Stimulated activated CD4-positive, alpha-beta T cell treated with anti-CD3 and anti-CD28 coated beads, Interleukin-15, amount 100 ng/mL, for 24 hours (primary cell): ENCODE measurements around the gene CAPZB.

ENCODE experiments used
- DNase-seq: peaks from one replicate; pipeline ENCODE4 v3.0.0-alpha.2; 2020

CAPZB gene

GRCh38 chr1:19404748-19405147, 80.6 kb downstream of the CAPZB start:
- DNase-seq, result no peak

GRCh38 chr1:19403256-19403655, 82.1 kb downstream of the CAPZB start:
- no peak for DNase-seq

DNA sequence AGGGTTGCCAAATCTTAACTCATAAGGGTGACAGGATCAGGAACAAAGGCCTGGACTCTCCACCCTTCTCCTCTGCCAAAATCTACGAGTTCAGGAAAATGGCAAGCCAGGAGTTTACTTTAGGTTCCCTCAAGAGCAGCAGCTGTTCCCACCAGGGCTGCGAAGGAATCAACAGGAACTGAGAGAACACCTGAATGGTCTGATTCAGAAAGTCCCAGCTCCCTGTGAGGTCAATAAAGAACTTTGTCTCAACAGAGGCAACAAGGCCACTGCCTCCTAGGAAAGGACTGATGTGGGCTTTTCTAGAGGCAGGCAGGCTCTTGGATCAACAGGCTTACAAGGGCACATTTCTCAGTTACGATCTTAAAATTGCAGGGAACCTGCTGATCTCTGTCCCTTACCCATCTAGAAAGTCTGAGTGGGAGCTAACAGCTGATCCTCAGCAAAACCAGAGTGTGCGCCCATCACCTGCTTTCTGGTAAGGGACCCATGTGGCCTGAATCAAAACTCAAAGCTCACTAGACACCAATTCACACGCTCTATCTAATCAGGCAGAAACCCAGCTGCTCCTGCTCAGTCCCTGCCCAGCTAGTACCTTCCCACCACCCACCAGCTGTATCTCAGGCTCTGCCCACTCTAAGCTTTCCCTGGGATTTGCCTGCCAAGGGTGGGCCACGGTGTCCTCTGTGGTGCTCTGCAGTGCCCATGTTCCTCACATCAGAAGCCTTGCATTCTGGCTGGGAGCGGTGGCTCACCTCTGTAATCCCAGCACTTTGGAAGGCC, 83.1 kb downstream of the CAPZB start:
- no peak for DNase-seq

DNA sequence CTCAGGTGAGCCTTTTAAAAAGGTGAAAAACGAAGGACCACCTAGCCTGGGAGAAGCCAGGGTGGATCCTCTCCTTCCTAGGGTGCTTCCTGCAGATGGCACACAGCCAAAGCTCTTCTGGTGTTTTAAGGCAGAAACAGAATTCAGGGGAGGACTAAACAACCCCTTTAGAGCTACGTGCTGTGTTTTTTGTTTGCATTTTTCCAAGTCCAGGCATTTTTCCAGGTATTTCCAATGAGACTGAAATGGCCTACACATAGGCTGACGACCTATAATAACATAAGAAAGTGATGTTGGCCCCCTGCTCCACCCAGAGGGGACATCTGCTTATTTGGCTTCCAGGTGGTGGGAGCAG, 83.8 kb downstream of the CAPZB start:
- DNase-seq, result no peak

DNA sequence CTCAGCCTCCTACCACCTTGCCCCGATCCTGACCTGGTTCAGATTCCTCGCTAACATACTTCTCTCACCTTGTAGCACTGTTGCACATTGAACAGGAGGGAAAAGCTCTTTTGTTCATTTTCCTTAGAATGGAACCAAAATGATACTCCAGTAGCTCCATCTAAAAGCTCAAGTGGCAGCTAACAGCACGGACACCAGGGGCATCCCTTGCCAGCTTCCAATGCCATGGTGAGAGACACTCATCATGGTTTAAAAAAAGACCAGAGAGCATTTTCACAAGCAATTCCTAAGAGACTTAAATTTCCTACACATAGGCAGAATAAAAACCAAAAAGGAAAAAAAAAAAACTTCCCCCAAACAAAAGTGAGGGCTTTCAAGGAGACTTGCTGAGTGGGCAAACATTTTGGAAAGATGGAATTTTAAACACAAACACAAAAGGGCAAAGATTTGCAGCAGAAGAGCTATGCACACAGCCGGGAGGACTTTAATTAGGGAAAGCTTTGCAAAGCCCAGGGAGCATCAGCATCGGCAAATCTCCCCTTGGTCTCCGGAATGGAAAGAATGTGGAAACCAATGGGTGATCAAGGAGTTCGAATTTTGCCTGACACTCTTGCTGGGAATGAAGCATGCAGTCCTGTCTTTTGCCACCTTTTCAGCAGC, 84.3 kb downstream of the CAPZB start:
- no peak for DNase-seq

GRCh38 chr1:19400192-19400611, 85.1 kb downstream of the CAPZB start:
- no peak for DNase-seq

- DNase-seq, result peak; percentile 54
Observed at GRCh38 chr1:19398309-19398760, 87.0 kb downstream of the CAPZB start.

GRCh38 chr1:19397217-19397945, 88.0 kb downstream of the CAPZB start:
- DNase-seq, result no peak

DNA sequence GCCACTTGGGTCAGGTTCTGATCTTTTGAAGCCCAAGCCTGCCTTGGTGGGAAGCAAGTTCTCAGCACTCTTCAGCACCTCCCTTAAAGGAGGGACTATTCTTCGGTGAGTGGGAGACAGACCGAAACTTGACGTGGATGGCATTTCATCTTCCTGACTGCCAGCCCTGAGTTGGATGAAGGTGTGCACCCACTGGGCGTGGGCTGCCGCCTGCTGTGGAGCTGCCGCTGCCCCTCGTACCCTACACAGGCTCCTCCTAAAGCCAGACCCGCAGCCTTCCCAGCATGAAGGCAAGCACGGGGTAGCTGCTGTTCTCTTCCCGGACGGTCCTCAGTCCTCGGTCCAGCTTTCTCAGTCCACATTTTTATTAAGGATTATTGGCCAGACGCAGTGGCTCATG, 89.1 kb downstream of the CAPZB start:
- DNase-seq, result no peak

GRCh38 chr1:19395678-19396192, 89.6 kb downstream of the CAPZB start:
- no peak for DNase-seq

- DNase-seq, result no peak
Observed at GRCh38 chr1:19393046-19393445, 92.3 kb downstream of the CAPZB start.

GRCh38 chr1:19392221-19392620, 93.1 kb downstream of the CAPZB start:
- no peak for DNase-seq

DNA sequence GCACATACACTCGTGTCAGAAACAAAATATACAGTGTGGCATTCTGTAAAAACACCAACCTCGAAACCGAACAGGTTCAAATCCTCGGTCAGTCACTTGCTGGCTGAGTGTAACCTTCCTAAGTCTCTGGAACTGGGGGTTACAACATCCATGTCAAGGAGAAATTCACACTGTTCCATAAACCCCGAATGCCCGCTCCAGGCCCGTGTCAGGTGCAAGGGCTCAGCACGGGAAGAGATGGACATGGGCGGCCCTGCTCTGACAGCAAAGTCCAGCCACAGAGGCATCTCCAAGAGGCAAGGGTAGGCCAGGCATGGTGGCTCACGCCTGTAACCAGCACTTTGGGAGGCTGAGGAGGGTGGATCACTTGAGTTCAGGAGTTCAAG, 93.8 kb downstream of the CAPZB start:
- no peak for DNase-seq

- peak; percentile 69 for DNase-seq
Observed at GRCh38 chr1:19390901-19391595, 94.3 kb downstream of the CAPZB start.

DNA sequence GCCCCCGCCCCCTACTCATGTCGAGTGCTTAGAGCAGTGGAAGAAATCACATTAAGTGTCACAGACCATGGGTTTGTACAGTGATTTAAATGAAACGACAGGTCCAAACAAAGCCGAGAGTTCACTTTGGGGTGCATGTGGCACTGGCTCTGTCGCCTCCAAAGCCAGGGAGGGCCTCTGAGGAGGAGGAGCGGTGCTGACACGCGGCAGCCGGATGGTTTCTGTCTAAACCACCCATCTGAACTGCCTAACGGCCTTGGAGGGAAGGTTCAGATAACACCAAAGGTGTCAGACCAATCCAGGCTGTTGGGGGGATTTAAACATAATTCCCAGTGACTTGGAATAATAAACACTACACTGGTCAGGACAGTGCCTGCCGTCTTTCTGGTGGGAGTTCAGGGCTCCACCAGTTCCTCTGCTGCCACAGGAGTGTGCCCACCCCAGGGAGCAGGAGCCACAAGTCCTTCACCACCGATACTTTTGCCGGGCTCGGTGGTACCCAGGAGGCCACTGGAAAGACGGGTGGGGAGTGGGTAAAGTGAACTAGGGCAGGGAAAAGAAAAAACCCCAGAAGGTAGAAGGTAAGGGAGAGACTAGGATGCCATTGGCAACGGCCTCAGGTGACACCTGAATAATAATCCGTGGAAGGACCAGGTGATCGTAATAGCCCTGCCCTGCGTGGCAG, 95.0 kb downstream of the CAPZB start:
- DNase-seq, result no peak

- DNase-seq, result no peak
Observed at GRCh38 chr1:19388980-19389379, 96.4 kb downstream of the CAPZB start.

DNA sequence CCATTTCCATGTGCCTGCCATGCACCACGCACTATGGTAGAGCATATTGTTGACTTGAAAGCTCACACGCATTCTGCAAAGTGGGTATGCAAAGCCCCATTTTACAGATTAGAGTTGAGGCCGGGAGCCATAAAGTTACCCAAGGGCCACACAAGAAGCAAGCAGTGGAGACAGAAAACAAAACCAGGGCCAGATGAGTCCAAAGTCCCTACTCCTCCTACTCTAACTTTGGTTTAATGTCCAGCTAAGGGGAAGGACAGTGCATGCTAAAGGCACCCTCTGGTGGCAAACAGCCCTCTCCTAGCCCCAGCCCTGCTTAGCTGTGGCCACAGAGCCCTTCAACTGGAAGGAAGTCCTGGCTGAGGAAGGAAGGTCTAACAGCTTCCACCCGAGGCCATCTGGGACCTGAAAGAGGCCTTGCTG, 98.3 kb downstream of the CAPZB start:
- no peak for DNase-seq

GRCh38 chr1:19385869-19386591, 99.3 kb downstream of the CAPZB start:
- no peak for DNase-seq

DNA sequence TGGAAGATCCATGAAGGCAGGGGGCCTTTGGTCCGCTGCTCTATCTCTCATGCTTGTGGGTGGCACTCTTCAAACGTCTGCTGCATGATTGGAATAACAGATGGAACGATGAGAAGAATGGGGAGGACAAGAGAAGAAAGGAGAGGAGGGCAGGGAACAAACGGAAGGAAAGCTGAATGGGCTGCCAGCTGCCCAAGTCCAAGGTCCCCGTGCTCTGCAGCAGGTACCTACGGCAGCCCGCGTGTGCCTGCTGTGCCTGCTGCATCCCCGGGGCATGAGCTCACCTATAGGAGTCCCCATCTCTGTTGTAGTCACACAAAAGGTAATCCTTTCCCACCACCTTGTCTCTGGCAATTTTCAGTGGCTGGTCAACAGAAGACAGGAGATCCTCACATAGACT, 100.1 kb downstream of the CAPZB start:
- DNase-seq, result no peak

DNA sequence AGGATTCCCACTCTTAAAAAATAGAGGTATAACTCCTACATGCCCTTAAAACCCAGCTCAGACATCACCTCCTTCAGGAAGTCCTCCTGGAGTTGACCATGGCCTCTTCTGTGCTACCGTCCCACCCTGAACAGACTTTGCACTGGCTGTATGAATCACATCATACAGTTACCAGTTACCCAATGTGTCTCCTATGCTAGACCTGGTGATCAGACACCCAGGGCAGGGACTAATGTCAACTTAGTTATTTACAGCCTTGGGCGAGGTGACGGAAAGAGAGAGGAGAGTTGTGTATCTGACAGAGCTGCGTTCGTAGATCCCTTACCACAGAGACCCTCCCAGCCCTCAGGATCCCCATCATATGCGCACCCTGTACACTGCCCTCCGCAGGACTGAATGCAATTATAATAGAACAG, 100.6 kb downstream of the CAPZB start:
- no peak for DNase-seq

GRCh38 chr1:19384113-19384512, 101.2 kb downstream of the CAPZB start:
- DNase-seq, result no peak

DNA sequence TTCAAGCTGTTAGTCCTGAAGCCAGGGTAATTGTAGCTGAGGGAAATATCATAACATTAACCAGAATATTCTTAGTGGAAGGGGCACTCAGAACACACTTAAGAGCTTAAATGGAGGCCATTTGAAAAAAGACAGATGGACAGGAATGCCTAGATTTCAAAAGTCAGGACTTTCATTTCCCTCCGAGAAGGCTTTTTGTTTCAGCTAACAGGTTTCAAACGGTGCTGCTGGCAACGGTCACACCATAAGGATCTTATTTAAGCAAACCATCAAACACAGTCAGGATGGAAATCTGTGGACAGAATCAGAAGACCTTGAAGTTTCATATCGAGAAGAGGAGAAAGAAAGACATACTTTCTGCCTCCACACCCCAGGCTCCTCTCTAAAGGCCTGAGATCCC, 103.1 kb downstream of the CAPZB start:
- no peak for DNase-seq
